Measurements from ENCODE around the gene DENND5B.
"Not testable (repeated sequence)": the region's sequence is repeated elsewhere in the genome, so short reads cannot be mapped to it uniquely, and the experiment has no call there.

DENND5B gene

GRCh38 chr12:31377210-31377609, 213.7 kb downstream of the DENND5B start:
- not testable (repeated sequence) for DNase-seq (ENCODE audit: low read depth)

DNA sequence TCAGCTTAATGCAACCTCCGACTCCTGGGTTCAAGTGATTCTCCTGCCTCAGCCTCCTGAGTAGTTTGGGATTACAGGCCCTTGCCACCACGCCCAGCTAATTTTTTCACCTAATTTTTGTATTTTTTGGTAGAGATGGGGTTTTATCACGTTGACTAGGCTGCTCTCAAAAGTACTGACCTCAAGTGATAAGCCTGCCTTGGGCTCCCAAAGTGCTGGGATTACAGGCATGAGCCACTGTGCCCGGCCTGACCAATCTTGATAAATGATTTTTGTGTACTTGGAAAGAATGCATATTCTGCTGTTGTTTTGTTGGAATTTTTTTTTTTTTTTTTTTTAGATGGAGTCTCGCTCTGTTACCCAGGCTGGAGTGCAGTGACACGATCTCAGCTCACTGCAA, 215.5 kb downstream of the DENND5B start:
- DNase-seq (ENCODE audit: low read depth): not testable (repeated sequence)

- DNase-seq (ENCODE audit: low read depth): no peak
These were observed 219.7 kb downstream of the DENND5B start for GRCh38 chr12:31371256-31371620.

GRCh38 chr12:31370531-31371255, 220.2 kb downstream of the DENND5B start:
- DNase-seq (ENCODE audit: low read depth): no peak

DNA sequence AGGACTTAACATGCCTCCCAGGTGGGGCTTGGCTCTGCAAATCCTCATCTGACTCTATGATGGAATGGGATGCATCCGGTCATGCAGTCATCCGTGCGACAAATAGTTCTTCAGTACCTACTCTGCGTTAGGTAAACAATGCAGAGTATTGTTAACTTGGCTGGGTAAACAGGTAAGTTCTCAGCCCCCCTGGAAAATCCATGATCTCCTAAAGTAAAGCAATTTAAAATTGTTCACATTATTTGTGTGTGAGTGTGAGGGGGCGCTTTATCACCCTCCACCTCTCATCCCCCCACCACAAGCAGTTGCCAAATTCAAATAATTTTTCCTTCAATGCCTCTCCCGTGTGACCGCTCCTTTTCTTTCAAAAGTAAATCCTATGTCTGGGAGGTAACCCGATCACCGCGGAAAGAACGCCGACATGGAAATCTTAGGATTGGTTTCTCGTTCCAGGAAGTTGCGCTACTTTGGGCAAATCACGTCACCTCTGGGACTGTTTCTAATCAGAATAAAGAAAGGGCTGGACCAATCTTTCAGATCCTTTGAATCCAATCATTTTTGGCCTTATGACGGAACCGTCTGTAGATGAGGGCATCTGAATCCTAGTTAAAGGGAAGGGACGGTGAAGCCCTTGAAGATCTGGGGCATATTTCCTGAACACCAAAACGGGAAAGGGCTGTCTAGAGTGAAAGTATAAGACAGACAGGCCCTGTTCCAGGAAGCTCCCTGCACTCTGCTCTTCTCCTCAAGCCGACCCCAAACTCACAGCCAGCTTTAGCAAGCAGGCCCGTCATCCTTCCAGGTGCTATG, 221.0 kb downstream of the DENND5B start:
- no peak for DNase-seq (ENCODE audit: low read depth)

- DNase-seq (ENCODE audit: low read depth): no peak
These were observed 222.1 kb downstream of the DENND5B start for GRCh38 chr12:31368666-31369361.

DNA sequence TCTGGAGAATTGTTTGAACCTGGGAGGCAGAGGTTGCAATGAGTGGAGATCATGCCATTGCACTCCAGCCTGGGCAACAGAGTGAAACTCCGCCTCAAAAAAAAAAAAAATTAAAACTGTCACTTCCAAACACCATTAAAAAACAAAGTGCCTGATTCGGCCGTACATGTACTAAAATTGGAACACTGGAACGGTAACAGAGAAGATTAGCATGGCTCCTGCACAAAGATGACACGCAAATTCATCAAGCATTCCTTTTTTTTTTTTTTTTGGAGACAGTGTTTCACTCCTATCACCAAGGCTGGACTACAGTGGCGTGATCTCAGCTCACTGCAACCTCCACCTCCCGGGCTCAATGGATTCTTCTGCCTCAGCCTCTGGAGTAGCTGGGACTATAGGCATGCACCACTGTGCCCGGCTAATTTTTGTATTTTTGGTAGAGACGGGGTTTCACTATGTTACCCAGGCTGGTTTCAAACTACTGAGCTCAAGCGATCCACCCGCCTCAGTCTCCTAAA, 224.8 kb downstream of the DENND5B start:
- no peak for DNase-seq (ENCODE audit: low read depth)

DNA sequence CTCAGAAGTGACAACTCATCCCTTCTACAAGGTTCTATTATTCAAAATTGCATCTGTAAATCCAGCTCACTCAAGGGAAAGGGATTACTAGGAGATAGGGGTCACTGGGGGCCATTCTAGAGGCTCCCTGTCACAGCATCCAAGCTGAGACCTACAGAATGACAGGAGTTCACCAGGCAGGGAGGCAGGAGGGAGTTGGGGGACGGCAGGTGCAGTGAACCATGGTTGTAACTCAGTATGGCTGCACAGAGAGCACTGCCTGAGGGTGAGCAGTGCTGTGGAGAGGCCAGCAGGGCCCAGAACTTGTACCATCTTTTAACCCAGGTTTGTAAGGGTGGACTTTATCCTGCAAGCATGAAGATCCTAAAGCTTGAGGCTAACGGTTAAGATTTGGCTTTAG, 227.1 kb downstream of the DENND5B start:
- no peak for DNase-seq (ENCODE audit: low read depth)

- DNase-seq (ENCODE audit: low read depth): no peak
These were observed 227.5 kb downstream of the DENND5B start for GRCh38 chr12:31363416-31363809.

- DNase-seq (ENCODE audit: low read depth): no peak
These were observed 228.0 kb downstream of the DENND5B start for GRCh38 chr12:31362759-31363415.

GRCh38 chr12:31362115-31362758, 228.7 kb downstream of the DENND5B start:
- no peak for DNase-seq (ENCODE audit: low read depth)

GRCh38 chr12:31361730-31362114, 229.2 kb downstream of the DENND5B start:
- DNase-seq (ENCODE audit: low read depth): no peak

- no peak for DNase-seq (ENCODE audit: low read depth)
These were observed 235.2 kb downstream of the DENND5B start for GRCh38 chr12:31355747-31356107.

DNA sequence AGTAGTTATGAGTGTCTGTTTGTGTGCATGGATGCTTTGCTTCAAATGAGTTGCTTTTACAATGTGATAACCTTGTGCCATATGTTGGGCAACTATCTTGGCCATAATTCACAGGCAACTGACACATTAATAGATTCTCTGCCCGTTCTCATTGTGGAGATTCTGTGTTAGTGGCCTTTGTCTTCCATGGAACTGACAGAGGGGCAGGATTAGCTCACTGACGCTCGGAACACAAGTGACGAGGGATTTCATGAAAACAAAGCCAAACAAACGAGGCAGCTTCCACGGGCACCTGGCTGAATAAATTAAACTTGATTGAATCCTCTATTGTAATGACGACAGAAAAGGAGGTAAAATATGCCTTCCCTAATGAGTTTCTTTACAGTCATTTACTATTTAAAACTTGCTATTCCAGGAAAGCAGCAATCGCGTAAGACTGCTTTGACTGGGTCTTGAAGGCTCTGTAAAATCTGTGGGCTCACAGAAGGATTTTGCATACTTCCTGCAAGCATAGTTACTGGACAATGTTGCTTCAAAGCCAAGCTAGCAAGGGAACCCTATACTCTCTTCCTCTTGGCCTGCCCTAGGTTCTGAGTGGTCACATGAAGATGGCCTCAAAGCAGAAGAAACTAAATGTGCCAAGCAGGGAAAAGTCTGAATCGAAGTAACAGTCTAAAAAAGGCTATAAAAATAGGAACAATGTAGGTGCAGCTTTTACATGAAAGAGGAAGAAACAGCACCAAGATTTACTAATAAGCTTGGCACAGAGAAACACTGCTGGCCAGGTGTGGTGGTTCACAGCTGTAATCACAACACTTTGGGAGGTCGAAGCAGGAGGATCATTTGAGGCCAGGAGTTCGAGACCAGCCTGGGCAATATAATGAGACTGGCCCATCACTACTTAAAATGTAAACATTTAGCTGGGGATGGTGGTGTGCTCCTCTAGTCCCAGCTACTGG, 236.9 kb downstream of the DENND5B start:
- no peak for DNase-seq (ENCODE audit: low read depth)

- DNase-seq (ENCODE audit: low read depth): no peak
These were observed 244.7 kb downstream of the DENND5B start for GRCh38 chr12:31346267-31346666.

- no peak for DNase-seq (ENCODE audit: low read depth)
These were observed 247.8 kb downstream of the DENND5B start for GRCh38 chr12:31343139-31343538.

DNA sequence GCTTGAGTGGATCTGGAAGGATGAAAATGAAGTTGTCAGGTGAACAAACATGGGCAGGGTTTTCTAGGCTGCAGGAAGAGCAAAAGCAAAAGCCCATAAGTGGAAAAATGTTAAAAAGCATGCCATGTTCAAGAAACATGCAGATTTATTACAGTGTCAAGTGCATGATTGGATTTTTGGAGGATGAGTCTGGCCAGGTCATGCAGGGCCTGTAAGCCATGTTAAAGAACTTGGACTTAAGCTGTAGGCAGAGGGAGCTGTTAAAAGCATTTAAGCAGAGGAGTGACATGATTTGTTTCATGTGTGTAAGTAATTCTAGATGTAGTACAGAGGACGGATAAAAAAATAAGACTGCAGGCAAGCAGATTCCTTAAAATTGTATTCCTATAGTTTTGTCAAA, 248.7 kb downstream of the DENND5B start:
- no peak for DNase-seq (ENCODE audit: low read depth)

DNA sequence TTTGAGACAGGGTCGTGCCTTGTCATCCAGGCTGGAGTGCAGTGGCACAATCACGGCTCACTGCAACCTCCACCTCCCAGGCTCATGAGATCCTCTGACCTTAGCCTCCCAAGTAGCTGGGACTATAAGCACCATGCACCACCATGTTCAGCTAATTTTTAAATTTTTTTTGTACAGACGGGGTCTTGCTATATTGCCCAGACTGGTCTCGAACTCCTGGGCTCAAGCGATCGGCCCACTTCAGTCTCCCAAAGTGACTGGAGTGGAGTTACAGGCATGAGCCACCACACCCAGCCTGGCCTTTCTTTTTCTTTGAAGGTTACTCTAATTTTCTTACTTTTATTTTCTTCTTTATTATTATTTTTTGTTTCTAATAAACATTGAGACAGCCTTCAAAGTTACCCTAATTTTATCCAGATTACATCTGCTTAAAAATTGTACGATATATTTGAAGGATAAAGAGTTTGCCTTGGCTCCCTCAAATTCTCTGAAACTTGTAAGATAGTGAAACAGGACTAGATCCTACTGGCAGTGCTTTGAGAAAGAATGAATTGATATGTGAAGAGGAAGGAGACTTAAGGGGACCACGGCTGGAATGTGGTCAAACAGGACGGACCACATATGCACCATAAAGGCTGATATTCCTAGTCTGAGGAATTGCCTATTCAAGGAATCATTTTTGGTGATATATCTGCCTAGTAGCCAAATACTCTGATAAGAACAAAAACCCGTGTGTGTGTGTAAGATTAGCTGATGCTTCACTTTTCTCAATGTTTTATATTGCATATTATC, 250.9 kb downstream of the DENND5B start:
- no peak for DNase-seq (ENCODE audit: low read depth)

GRCh38 chr12:31337952-31338351, 253.0 kb downstream of the DENND5B start:
- DNase-seq (ENCODE audit: low read depth): no peak
